Measurements from ENCODE around the gene CD99L2. TPM values are rescaled to one million over a fixed set of nuclear protein-coding genes. Genes with fewer than 3 reads are reported as not detected.

Gene CD99L2
- total RNA-seq, 2 donors from 2014 or later, result 32.6 to 53.3 TPM

DNA sequence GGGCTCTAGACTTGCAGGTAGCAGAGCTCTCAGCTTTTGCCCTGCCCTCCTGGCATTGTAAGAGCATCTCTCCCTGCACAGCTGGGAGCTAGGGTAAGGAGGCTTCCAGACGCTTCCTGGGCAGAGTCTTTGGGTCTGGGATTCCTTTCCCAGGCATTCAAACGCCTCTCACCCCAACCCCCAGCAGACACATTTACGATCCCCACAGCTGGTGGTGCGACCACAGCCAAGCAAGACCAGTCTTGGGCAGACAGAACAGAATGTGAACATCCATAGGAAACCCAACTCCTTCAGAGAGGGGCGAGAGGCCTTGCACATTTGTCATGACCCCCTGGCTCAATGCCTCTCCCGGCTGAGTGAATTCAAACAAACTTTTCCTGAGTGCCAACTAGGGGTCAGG is 38.1 kb upstream of the CD99L2 start:
- no peak overlapping the region for H3K4me3 ChIP-seq
- TF ChIP-seq CTCF (IDR thresholded peaks at IDR 0.05) (no peak), POLR2AphosphoS5 (IDR thresholded peaks at IDR 0.05) (no peak), POLR2A (IDR thresholded peaks at IDR 0.05) (no peak)
- H3K4me1 ChIP-seq (replicated peaks), result no peaks in the 10 kb centered on the region
- H3K27me3 ChIP-seq (replicated peaks; ENCODE audit: insufficient read depth), result no peaks in the 10 kb centered on the region
- H3K9me3 ChIP-seq, result no peaks in the 10 kb centered on the region
- H3K36me3 ChIP-seq, result no peaks in the 10 kb centered on the region
- DNase-seq (ENCODE audit: low spot score), result no peak
- H3K27ac ChIP-seq, result no peak overlapping the region
- no CpG with 5 or more reads among the region's 6 CpGs for WGBS
- intact Hi-C loops (cut with DNase I), result no loop called here

GRCh38 chrX:150935467-150935866 is 37.0 kb upstream of the CD99L2 start:
- no peaks in the 10 kb centered on the region for H3K27me3 ChIP-seq (replicated peaks; ENCODE audit: insufficient read depth)
- no peak for DNase-seq (ENCODE audit: low spot score)
- no peak overlapping the region for H3K27ac ChIP-seq
- WGBS, result 42% methylated on average over 7 of the region's 7 CpGs
- TF ChIP-seq CTCF (IDR thresholded peaks at IDR 0.05) (no peak), POLR2A (IDR thresholded peaks at IDR 0.05) (no peak), POLR2AphosphoS5 (IDR thresholded peaks at IDR 0.05) (no peak)
- H3K4me1 ChIP-seq (replicated peaks), result no peaks in the 10 kb centered on the region
- intact Hi-C loops (cut with DNase I), result no loop called here
- H3K9me3 ChIP-seq, result no peaks in the 10 kb centered on the region
- no peak overlapping the region for H3K4me3 ChIP-seq
- H3K36me3 ChIP-seq, result no peaks in the 10 kb centered on the region

- peak; percentile 23 for DNase-seq (ENCODE audit: low spot score)
These were observed 36.0 kb upstream of the CD99L2 start for GRCh38 chrX:150934453-150934852.

DNA sequence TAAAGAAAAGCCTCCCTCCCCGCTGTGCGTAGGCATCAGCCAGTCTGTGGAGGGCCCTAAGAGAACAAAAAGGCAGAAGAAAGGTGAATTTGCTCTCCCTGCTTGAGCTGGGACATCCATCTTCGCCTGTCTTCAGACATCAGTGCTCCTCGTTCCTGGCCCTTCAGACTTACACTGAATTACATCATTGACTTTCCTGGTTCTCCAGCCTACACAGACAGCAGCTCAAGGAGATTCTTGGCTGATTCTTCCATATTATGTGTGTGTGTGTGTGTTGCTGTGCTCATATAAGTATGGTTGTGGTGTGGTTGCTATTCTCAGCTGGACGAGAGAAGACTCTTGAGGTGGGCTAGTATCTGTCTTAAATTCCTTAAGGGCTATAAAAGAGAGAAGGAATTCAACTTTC is 35.5 kb upstream of the CD99L2 start:
- H3K27ac ChIP-seq, result no peak overlapping the region
- no peaks in the 10 kb centered on the region for H3K27me3 ChIP-seq (replicated peaks; ENCODE audit: insufficient read depth)
- no peaks in the 10 kb centered on the region for H3K4me1 ChIP-seq (replicated peaks)
- no peak overlapping the region for H3K4me3 ChIP-seq
- 33% methylated on average over 5 of the region's 5 CpGs for WGBS
- DNase-seq (ENCODE audit: low spot score), result no peak
- no peak for TF ChIP-seq POLR2AphosphoS5 (IDR thresholded peaks at IDR 0.05)
- TF ChIP-seq POLR2A (IDR thresholded peaks at IDR 0.05), result no peak
- no peak for TF ChIP-seq CTCF (IDR thresholded peaks at IDR 0.05)
- no peaks in the 10 kb centered on the region for H3K36me3 ChIP-seq
- H3K9me3 ChIP-seq, result no peaks in the 10 kb centered on the region
- intact Hi-C loops (cut with DNase I), result no loop called here

More at GRCh38 chrX:150934453-150934852, 36.0 kb upstream of the CD99L2 start:
- no CpG with 5 or more reads among the region's 5 CpGs for WGBS
- Histone ChIP-seq H3K27me3 (replicated peaks; ENCODE audit: insufficient read depth) (no peaks in the 10 kb centered on the region), H3K4me3 (no peak overlapping the region), H3K4me1 (replicated peaks) (no peaks in the 10 kb centered on the region), H3K27ac (no peak overlapping the region), H3K9me3 (no peaks in the 10 kb centered on the region), H3K36me3 (no peaks in the 10 kb centered on the region)
- no peak for TF ChIP-seq POLR2AphosphoS5 (IDR thresholded peaks at IDR 0.05)
- no peak for TF ChIP-seq CTCF (IDR thresholded peaks at IDR 0.05)
- TF ChIP-seq POLR2A (IDR thresholded peaks at IDR 0.05), result no peak
- intact Hi-C loops (cut with DNase I), result no loop called here

- Histone ChIP-seq H3K36me3 (no peaks in the 10 kb centered on the region), H3K4me3 (no peak overlapping the region), H3K27ac (no peak overlapping the region), H3K27me3 (replicated peaks; ENCODE audit: insufficient read depth) (no peaks in the 10 kb centered on the region), H3K9me3 (no peaks in the 10 kb centered on the region), H3K4me1 (replicated peaks) (no peaks in the 10 kb centered on the region)
- no peak for DNase-seq (ENCODE audit: low spot score)
- TF ChIP-seq POLR2AphosphoS5 (IDR thresholded peaks at IDR 0.05) (no peak), POLR2A (IDR thresholded peaks at IDR 0.05) (no peak), CTCF (IDR thresholded peaks at IDR 0.05) (no peak)
- 71% methylated on average over 2 of the region's 2 CpGs for WGBS
- intact Hi-C loops (cut with DNase I), result no loop called here
These were observed 30.6 kb upstream of the CD99L2 start for GRCh38 chrX:150929058-150929457.
